Transverse colon (tissue), 4 donors: Measurements from ENCODE around the gene EARS2.

Experiments used
- EP300 ChIP-seq: sonication (generic); formaldehyde crosslinking; IDR thresholded peaks from one replicate; pipeline ENCODE4 v1.6.1; 2017; ENCODE audit warnings: antibody characterized with exemption, low read depth
- POLR2AphosphoS5 ChIP-seq, 3 donors: sonication (generic); formaldehyde crosslinking; IDR thresholded peaks; one replicate each; pipeline ENCODE4 v1.6.1; 2016; ENCODE audit warnings: antibody characterized with exemption in 3 of 3
- TF ChIP-seq, protein P1 (sequence below), 5 experiments: fragments of 200-600 bp in 3 of 5; fragments of 450-650 bp in 2 of 5; sonication (generic) in 3 of 5; IDR thresholded peaks; 1 replicate in 2 of 5; 2 replicates in 3 of 5; pipeline ENCODE4 v1.5.1; 2016 to 2017; ENCODE audit warnings: antibody characterized with exemption in 5 of 5, inconsistent platforms in 3 of 5, mild to moderate bottlenecking in 2 of 5, moderate library complexity in 1 of 5

DNA sequence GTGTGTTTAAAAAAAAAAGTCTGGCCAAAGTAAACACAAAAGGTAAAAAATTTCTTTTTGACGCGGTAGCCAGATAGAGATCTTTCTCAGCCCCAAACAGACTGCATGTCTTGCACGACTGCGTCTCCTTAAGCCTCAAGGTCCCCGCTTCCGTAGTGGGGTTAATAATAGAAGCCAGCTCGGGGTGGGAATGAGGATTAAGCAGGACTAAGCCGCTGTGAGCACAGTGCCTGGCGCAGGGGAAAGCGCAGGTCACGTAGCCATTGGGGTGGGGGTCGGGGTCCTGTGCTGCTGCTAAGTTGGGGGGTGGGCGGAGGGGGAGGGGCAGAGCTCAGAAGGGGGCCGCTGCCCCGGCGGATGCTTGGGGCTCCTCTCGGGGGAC, 47.4 kb downstream of the EARS2 start:
- TF ChIP-seq, protein P1, sequence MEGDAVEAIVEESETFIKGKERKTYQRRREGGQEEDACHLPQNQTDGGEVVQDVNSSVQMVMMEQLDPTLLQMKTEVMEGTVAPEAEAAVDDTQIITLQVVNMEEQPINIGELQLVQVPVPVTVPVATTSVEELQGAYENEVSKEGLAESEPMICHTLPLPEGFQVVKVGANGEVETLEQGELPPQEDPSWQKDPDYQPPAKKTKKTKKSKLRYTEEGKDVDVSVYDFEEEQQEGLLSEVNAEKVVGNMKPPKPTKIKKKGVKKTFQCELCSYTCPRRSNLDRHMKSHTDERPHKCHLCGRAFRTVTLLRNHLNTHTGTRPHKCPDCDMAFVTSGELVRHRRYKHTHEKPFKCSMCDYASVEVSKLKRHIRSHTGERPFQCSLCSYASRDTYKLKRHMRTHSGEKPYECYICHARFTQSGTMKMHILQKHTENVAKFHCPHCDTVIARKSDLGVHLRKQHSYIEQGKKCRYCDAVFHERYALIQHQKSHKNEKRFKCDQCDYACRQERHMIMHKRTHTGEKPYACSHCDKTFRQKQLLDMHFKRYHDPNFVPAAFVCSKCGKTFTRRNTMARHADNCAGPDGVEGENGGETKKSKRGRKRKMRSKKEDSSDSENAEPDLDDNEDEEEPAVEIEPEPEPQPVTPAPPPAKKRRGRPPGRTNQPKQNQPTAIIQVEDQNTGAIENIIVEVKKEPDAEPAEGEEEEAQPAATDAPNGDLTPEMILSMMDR (IDR thresholded peaks at IDR 0.05) = no peak
- no peak for TF ChIP-seq EP300
- no peak for TF ChIP-seq POLR2AphosphoS5 (IDR thresholded peaks at IDR 0.05)
